Fibroblast of skin of right biceps (primary cell): Measurements from ENCODE around the gene CSAG2.
"Not testable (repeated sequence)": the region's sequence is repeated elsewhere in the genome, so short reads cannot be mapped to it uniquely, and the experiment has no call there.

Experiments used
- DNase-seq: peaks from one replicate; pipeline ENCODE4 v3.0.0-alpha.2; 2013

The CSAG2 gene

DNA sequence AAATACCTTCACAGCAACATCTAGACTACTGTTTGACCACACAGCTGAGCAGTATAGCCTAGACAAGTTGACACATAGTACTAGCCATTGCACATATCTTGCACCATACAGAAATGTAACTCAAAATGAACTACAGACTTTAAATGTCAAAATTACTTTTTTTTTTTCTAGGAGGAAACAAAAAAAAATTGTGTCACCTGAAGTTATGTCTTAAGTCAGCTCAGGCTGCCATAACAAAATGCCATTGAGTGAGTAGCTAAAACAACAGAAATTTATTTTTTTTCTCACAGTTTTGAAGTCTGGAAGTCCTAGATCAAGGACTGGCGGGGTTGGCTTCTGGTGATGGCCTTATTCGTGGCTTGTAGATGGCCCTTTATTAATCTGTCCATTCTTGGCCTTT, at the start of gene CSAG2:
TSS of gene CSAG2 (minus strand) at position 101 of the 400 bp plus-strand sequence. CDS start 161 bp downstream, outside the sequence.
- DNase-seq: not testable (repeated sequence)

GRCh38 chrX:152754871-152755270, 45.8 kb upstream of the CSAG2 start:
- DNase-seq: not testable (repeated sequence)

DNA sequence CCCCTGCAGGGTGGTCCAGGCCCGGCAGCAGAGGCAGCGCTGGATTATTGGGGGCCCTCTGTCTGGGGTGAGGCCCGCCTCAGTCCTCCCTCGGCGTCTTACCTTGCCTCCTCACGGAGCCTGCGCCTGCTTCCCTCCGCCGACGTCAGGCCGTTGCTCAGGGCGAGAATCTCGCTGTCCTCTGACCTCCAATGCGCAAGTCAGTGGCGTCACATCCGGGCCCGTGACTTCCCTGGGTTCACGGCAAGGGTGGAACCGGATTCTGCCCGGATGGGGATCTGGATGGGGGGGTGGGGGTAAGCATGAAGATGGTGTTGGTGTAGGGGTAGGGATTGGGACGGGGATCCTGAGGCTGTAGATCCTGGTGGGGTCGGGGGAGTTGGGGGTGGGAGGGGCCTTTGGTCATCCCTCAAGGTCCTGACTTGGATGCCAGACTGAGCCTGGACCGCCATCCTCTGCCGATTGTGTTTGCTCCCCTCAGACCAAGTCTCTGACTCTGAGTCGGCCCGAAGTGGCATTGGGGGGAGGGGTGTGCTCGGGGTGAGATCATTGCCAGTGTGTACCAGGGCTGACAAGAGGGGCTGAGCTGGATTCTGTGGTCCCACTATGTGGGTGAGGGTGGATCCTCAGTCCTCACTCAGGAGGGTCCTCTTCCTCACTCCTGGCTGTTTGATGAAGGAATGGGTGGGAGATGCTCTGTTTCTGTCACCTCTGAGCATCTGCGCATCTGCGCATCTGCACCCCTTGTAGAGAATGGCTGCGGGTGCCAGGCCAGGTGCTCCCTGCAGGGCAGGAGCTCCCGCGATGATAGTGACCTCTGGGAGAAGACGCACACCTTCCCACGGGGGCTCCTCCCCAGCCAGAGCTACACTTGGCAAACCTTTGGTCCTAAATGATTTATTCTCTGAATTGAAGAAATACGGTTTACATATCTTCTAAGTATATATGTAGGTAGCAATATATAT, 44.9 kb upstream of the CSAG2 start, which contains the start of gene MAGEA2:
TSS of gene MAGEA2 (minus strand) at position 157 of the 965 bp plus-strand sequence. CDS start 2,479 bp downstream, outside the sequence.
- DNase-seq: not testable (repeated sequence)

DNA sequence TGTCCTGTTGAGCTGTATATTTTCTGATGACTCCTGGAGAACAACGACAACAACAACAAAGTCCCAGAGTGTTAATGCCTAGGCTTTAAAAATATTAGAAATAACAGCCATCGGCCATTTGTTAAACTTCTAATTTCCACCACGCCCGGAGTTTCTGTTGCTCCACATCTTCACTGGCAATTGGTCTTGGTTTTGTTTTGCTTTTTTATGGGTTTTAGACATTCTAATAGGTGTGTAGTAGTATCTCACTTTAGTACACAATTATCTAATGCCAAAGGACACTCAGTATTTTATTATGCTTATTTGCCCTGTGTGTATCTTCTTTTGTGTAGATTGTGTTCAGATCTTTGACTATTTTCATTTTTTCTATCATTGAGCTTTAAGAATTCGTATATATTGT, 29.5 kb upstream of the CSAG2 start:
- no peak for DNase-seq

- not testable (repeated sequence) for DNase-seq
Measured at GRCh38 chrX:152736528-152736927, 27.5 kb upstream of the CSAG2 start.

GRCh38 chrX:152735860-152736511, 26.9 kb upstream of the CSAG2 start:
- DNase-seq: no peak

- DNase-seq: no peak
Measured at GRCh38 chrX:152735101-152735500, 26.0 kb upstream of the CSAG2 start.

- DNase-seq: not testable (repeated sequence)
Measured at GRCh38 chrX:152734143-152734858, 25.2 kb upstream of the CSAG2 start.

- DNase-seq: no peak
Measured at GRCh38 chrX:152733261-152733975, 24.3 kb upstream of the CSAG2 start, which contains the start of the genes CSAG1 and MAGEA12. Gene CSAG1, minus strand, starts transcription at chrX:152733721. Its CDS starts 1,261 bp downstream, at chrX:152732460. Gene MAGEA12, plus strand, starts transcription at chrX:152733757. Its CDS starts 2,405 bp downstream, at chrX:152736162.

GRCh38 chrX:152725409-152725808, 16.3 kb upstream of the CSAG2 start:
- DNase-seq: no peak

DNA sequence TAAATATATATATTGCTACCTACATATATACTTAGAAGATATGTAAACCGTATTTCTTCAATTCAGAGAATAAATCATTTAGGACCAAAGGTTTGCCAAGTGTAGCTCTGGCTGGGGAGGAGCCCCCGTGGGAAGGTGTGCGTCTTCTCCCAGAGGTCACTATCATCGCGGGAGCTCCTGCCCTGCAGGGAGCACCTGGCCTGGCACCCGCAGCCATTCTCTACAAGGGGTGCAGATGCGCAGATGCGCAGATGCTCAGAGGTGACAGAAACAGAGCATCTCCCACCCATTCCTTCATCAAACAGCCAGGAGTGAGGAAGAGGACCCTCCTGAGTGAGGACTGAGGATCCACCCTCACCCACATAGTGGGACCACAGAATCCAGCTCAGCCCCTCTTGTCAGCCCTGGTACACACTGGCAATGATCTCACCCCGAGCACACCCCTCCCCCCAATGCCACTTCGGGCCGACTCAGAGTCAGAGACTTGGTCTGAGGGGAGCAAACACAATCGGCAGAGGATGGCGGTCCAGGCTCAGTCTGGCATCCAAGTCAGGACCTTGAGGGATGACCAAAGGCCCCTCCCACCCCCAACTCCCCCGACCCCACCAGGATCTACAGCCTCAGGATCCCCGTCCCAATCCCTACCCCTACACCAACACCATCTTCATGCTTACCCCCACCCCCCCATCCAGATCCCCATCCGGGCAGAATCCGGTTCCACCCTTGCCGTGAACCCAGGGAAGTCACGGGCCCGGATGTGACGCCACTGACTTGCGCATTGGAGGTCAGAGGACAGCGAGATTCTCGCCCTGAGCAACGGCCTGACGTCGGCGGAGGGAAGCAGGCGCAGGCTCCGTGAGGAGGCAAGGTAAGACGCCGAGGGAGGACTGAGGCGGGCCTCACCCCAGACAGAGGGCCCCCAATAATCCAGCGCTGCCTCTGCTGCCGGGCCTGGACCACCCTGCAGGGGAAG, 5.0 kb upstream of the CSAG2 start, which contains the start of gene MAGEA2B:
TSS of gene MAGEA2B (plus strand) at position 814 of the 973 bp plus-strand sequence. CDS start 2,479 bp downstream, outside the sequence.
- DNase-seq: not testable (repeated sequence)

DNA sequence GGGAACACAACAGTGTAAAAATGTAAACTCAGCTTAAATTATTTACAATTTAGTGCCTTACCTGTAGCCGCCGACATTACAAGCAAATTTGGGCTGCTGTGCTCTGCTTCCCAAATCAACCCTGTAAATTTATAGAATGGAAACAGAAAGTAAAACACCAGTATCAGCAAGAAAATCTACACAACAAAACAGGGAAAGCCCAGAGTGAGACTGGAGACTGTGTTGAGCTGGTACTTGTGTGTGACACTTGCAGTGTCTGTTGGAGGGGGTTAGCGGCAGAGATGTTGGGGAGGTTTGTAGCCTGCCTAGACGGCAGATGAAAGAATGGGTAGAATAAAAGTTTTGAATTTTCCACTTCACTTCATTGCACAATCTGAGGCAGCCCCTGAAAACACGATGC, 4.1 kb upstream of the CSAG2 start:
- not testable (repeated sequence) for DNase-seq

GRCh38 chrX:152706500-152706899, 2.6 kb downstream of the CSAG2 start:
- DNase-seq: not testable (repeated sequence)

GRCh38 chrX:152700390-152700789, 8.7 kb downstream of the CSAG2 start:
- DNase-seq: not testable (repeated sequence)

DNA sequence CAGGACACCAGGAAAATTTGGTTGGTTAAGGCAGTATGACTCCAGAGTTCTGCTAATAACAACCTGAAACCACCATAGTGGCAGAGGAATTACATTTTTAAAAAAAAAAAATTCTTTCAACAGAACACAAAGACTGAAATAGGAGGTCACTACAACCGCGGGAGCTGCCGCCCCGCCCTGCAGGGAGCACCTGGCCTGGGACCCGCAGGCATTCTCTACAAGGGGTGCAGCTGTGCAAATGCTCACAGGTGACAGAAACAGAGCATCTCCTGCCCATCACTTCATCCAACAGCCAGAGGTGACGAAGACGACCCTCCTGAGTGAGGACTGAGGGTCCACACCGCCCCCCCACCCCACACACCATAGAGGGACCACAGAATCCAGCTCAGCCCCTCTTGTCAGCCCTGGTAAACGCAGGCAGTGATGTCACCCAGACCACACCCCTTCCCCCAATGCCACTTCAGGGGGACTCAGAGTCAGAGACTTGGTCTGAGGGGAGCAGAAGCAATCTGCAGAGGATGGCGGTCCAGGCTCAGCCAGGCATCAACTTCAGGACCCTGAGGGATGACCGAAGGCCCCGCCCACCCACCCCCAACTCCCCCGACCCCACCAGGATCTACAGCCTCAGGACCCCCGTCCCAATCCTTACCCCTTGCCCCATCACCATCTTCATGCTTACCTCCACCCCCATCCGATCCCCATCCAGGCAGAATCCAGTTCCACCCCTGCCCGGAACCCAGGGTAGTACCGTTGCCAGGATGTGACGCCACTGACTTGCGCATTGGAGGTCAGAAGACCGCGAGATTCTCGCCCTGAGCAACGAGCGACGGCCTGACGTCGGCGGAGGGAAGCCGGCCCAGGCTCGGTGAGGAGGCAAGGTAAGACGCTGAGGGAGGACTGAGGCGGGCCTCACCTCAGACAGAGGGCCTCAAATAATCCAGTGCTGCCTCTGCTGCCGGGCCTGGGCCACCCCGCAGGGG, 10.8 kb downstream of the CSAG2 start, which contains the start of gene MAGEA3:
TSS of gene MAGEA3 (plus strand) at position 843 of the 980 bp plus-strand sequence. CDS start 2,039 bp downstream, outside the sequence.
- not testable (repeated sequence) for DNase-seq

DNA sequence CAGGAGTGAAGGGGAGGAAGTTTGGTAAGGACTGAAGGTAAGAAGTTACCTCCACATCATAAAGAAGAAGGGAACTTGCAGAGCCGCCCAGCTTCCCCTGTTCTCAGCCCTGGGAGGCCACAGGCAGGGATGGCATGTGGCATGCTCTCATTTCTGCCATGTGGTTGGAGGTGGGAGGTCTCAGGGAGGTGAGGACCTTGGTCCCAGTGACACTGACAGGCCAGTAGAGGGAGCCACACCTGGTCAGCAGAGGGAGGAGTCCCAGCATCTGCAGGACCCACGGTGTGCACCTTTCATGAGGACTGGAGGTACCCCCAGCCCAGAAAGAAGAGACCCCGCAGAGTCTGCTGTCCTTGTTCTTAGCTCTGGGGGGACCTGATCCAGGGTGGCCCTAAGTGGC, 28.1 kb downstream of the CSAG2 start:
- DNase-seq: not testable (repeated sequence)

DNA sequence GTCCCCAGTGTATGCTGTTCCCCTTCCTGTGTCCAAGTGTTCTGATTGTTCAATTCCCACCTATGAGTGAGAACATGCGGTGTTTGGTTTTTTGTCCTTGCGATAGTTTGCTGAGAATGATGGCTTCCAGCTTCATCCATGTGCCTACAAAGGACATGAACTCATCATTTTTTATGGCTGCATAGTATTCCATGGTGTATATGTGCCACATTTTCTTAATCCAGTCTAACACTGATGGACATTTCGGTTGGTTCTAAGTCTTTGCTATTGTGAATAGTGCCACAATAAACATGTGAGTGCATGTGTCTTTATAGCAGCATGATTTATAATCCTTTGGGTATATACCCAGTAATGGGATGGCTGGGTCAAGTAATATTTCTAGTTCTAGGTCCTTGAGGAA, 34.4 kb downstream of the CSAG2 start:
- DNase-seq: not testable (repeated sequence)

DNA sequence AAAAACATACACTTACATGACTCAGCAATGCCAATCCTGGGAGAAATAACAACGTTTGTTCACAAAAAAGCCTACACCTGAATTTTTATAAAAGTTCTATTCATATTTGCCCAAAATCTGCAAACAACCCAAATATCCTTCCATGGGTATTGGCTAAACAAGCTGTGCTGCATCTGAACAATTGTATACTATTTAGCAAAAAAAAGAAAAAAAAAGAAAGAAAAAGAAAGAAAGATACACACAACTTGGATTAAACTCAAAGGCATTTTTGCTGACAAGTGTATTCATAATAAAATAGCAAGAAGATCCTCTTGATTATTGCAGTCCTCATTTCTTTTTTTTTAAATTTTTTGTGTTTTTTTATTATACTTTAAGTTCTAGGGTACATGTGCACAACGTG, 34.9 kb downstream of the CSAG2 start:
- no peak for DNase-seq

DNA sequence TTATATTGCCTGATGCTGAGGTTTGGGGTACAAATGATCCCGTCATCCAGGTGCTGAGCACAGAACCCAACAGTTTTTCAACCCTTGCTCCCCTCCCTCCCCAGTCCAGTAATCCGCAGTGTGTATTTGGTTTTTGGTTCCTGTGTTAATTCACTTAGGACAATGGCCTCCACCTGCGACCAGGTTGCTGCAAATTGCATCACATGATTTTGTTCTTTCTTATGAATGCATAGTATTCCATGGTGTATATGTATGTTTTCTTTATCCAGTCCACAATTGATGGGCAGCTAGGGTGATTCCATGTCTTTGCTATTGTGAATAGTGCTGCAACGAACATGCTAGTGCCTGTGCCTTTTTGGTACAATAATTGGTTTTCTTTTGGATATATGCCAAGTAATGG, 46.0 kb downstream of the CSAG2 start:
- DNase-seq: no peak
